Muscle layer of duodenum (tissue), 2 donors: ENCODE data around the gene CRYBG1.

ENCODE experiments used
- H3K27ac ChIP-seq: one replicate; pipeline ENCODE4 v1.7.0; 2013; ENCODE audit warnings: mild to moderate bottlenecking, low read length
- H3K27me3 ChIP-seq: one replicate; pipeline ENCODE4 v1.7.0; 2013; ENCODE audit warnings: low read depth, mild to moderate bottlenecking, control low read depth, low read length
- H3K36me3 ChIP-seq, 2 donors: one replicate each; pipeline ENCODE4 v1.7.0; 2013; ENCODE audit warnings: low read length in 2 of 2, control low read depth in 1 of 2, mild to moderate bottlenecking in 1 of 2; ENCODE audit not compliant: insufficient read depth in 2 of 2, control insufficient read depth in 1 of 2
- H3K4me1 ChIP-seq, 2 donors: one replicate each; pipeline ENCODE4 v1.7.0; 2013; ENCODE audit warnings: low read length in 2 of 2, mild to moderate bottlenecking in 2 of 2, control low read depth in 1 of 2, moderate library complexity in 1 of 2; ENCODE audit not compliant: insufficient read depth in 2 of 2, control insufficient read depth in 1 of 2
- H3K4me3 ChIP-seq, 2 donors: one replicate each; pipeline ENCODE4 v1.7.0; 2013; ENCODE audit warnings: low read length in 2 of 2, low read depth in 1 of 2, mild to moderate bottlenecking in 1 of 2
- H3K9me3 ChIP-seq, 2 donors: one replicate each; pipeline ENCODE4 v1.7.0; 2013; ENCODE audit warnings: low read length in 2 of 2, control low read depth in 1 of 2, mild to moderate bottlenecking in 1 of 2; ENCODE audit not compliant: control insufficient read depth in 1 of 2
- donor health status: healthy.

The CRYBG1 gene

GRCh38 chr6:106411643-106412200 lies 51.2 kb downstream of the CRYBG1 start:
- Histone ChIP-seq H3K27me3 (no peaks in the 10 kb centered on the region), H3K27ac (no peak overlapping the region), H3K9me3 (no peaks in the 10 kb centered on the region), H3K4me3 (no peak overlapping the region), H3K4me1 (no peaks in the 10 kb centered on the region), H3K36me3 (no peaks in the 10 kb centered on the region)

- H3K9me3 ChIP-seq = no peaks in the 10 kb centered on the region
- H3K36me3 ChIP-seq = no peaks in the 10 kb centered on the region
- no peak overlapping the region for H3K27ac ChIP-seq
- no peaks in the 10 kb centered on the region for H3K4me1 ChIP-seq
- no peaks in the 10 kb centered on the region for H3K27me3 ChIP-seq
- H3K4me3 ChIP-seq = no peak overlapping the region
These were observed 52.5 kb downstream of the CRYBG1 start for GRCh38 chr6:106413016-106413415.

GRCh38 chr6:106413722-106414121 lies 53.2 kb downstream of the CRYBG1 start:
- no peaks in the 10 kb centered on the region for H3K36me3 ChIP-seq
- H3K4me1 ChIP-seq = no peaks in the 10 kb centered on the region
- no peaks in the 10 kb centered on the region for H3K9me3 ChIP-seq
- no peak overlapping the region for H3K27ac ChIP-seq
- H3K4me3 ChIP-seq = no peak overlapping the region
- H3K27me3 ChIP-seq = no peaks in the 10 kb centered on the region

GRCh38 chr6:106415921-106416320 lies 55.4 kb downstream of the CRYBG1 start:
- Histone ChIP-seq H3K4me3 (no peak overlapping the region), H3K27ac (no peak overlapping the region), H3K4me1 (no peaks in the 10 kb centered on the region), H3K27me3 (no peaks in the 10 kb centered on the region), H3K36me3 (no peaks in the 10 kb centered on the region), H3K9me3 (no peaks in the 10 kb centered on the region)

GRCh38 chr6:106417572-106418147 lies 57.1 kb downstream of the CRYBG1 start:
- H3K36me3 ChIP-seq = no peaks in the 10 kb centered on the region

GRCh38 chr6:106419900-106420613 lies 59.5 kb downstream of the CRYBG1 start:
- Histone ChIP-seq H3K36me3 (no peaks in the 10 kb centered on the region), H3K4me1 (no peaks in the 10 kb centered on the region), H3K27ac (no peak overlapping the region), H3K4me3 (no peak overlapping the region), H3K9me3 (no peaks in the 10 kb centered on the region), H3K27me3 (no peaks in the 10 kb centered on the region)

More at GRCh38 chr6:106417572-106418147, 57.1 kb downstream of the CRYBG1 start:
- Histone ChIP-seq H3K27me3 (no peaks in the 10 kb centered on the region), H3K4me1 (no peaks in the 10 kb centered on the region), H3K9me3 (no peaks in the 10 kb centered on the region), H3K4me3 (no peak overlapping the region), H3K27ac (no peak overlapping the region)

- Histone ChIP-seq H3K36me3 (no peaks in the 10 kb centered on the region), H3K4me1 (no peaks in the 10 kb centered on the region), H3K4me3 (no peak overlapping the region), H3K27me3 (no peaks in the 10 kb centered on the region), H3K27ac (no peak overlapping the region), H3K9me3 (no peaks in the 10 kb centered on the region)
These were observed 61.0 kb downstream of the CRYBG1 start for GRCh38 chr6:106421496-106421895.

GRCh38 chr6:106422534-106422933 lies 62.0 kb downstream of the CRYBG1 start:
- Histone ChIP-seq H3K9me3 (no peaks in the 10 kb centered on the region), H3K36me3 (no peaks in the 10 kb centered on the region), H3K4me1 (no peaks in the 10 kb centered on the region), H3K27me3 (no peaks in the 10 kb centered on the region), H3K27ac (no peak overlapping the region), H3K4me3 (no peak overlapping the region)

- Histone ChIP-seq H3K36me3 (no peaks in the 10 kb centered on the region), H3K9me3 (no peaks in the 10 kb centered on the region), H3K4me1 (no peaks in the 10 kb centered on the region), H3K27me3 (no peaks in the 10 kb centered on the region), H3K27ac (no peak overlapping the region), H3K4me3 (no peak overlapping the region)
These were observed 64.9 kb downstream of the CRYBG1 start for GRCh38 chr6:106425382-106425781.

GRCh38 chr6:106426250-106426970 lies 65.9 kb downstream of the CRYBG1 start:
- Histone ChIP-seq H3K27ac (no peak overlapping the region), H3K4me1 (no peaks in the 10 kb centered on the region), H3K4me3 (no peak overlapping the region), H3K9me3 (no peaks in the 10 kb centered on the region), H3K27me3 (no peaks in the 10 kb centered on the region), H3K36me3 (no peaks in the 10 kb centered on the region)

GRCh38 chr6:106430466-106430865 lies 69.9 kb downstream of the CRYBG1 start:
- Histone ChIP-seq H3K4me3 (no peak overlapping the region), H3K27me3 (no peaks in the 10 kb centered on the region), H3K4me1 (no peaks in the 10 kb centered on the region), H3K9me3 (no peaks in the 10 kb centered on the region), H3K36me3 (no peaks in the 10 kb centered on the region), H3K27ac (no peak overlapping the region)
